Jurkat, Clone E6-1 (cell line): Measurements from ENCODE around the gene HHATL.

Experiments used
- DNase-seq: peaks from one replicate; pipeline ENCODE4 v3.0.0-alpha.2; 2011; ENCODE audit warnings: low read depth, low spot score
- H3K4me3 ChIP-seq: 2 replicates; pipeline ENCODE4 v1.5.1; 2011; ENCODE audit warnings: mild to moderate bottlenecking, low read length, control low read depth, moderate library complexity

Gene HHATL

GRCh38 chr3:42658771-42659390 is 43.7 kb downstream of the HHATL start:
- H3K4me3 ChIP-seq = no peak overlapping the region
- DNase-seq = no peak

- H3K4me3 ChIP-seq = no peak overlapping the region
- no peak for DNase-seq
These were observed 44.4 kb downstream of the HHATL start for GRCh38 chr3:42658091-42658770.

- H3K4me3 ChIP-seq = no peak overlapping the region
- no peak for DNase-seq
These were observed 44.9 kb downstream of the HHATL start for GRCh38 chr3:42657675-42658074.

- no peak for DNase-seq
- no peak overlapping the region for H3K4me3 ChIP-seq
These were observed 45.7 kb downstream of the HHATL start for GRCh38 chr3:42656680-42657610.

- H3K4me3 ChIP-seq = no peak overlapping the region
- no peak for DNase-seq
These were observed 46.5 kb downstream of the HHATL start for GRCh38 chr3:42655980-42656679.

- no peak for DNase-seq
- no peak overlapping the region for H3K4me3 ChIP-seq
These were observed 47.2 kb downstream of the HHATL start for GRCh38 chr3:42655331-42655888.

- DNase-seq = no peak
- H3K4me3 ChIP-seq = peak overlapping the region; percentile 37
These were observed 48.0 kb downstream of the HHATL start for GRCh38 chr3:42654331-42655201.

- peak within 1 kb of the TSS; percentile 37 for H3K4me3 ChIP-seq
These were observed 48.9 kb downstream of the HHATL start, which contains the start of gene ZBTB47 for GRCh38 chr3:42653560-42654330. TSS of gene ZBTB47 (plus strand) at chr3:42653697. CDS start at chr3:42658356, 4,659 bp downstream.

GRCh38 chr3:42653303-42653559 is 49.4 kb downstream of the HHATL start:
- no peak for DNase-seq
- no peak overlapping the region for H3K4me3 ChIP-seq

More at GRCh38 chr3:42653560-42654330, 48.9 kb downstream of the HHATL start, which contains the start of gene ZBTB47:
- DNase-seq = no peak

- no peak overlapping the region for H3K4me3 ChIP-seq
These were observed 49.8 kb downstream of the HHATL start for GRCh38 chr3:42652611-42653302.

GRCh38 chr3:42652251-42652610 is 50.4 kb downstream of the HHATL start:
- H3K4me3 ChIP-seq = no peak overlapping the region
- no peak for DNase-seq

More at GRCh38 chr3:42652611-42653302, 49.8 kb downstream of the HHATL start:
- no peak for DNase-seq

GRCh38 chr3:42651248-42652091 is 51.1 kb downstream of the HHATL start:
- H3K4me3 ChIP-seq = no peak overlapping the region
- no peak for DNase-seq

GRCh38 chr3:42649783-42650182 is 52.8 kb downstream of the HHATL start:
- H3K4me3 ChIP-seq = no peak overlapping the region
- DNase-seq = no peak

- H3K4me3 ChIP-seq = no peak overlapping the region
These were observed 53.6 kb downstream of the HHATL start for GRCh38 chr3:42649006-42649405.

GRCh38 chr3:42647821-42648459 is 54.7 kb downstream of the HHATL start:
- no peak overlapping the region for H3K4me3 ChIP-seq
- DNase-seq = no peak

More at GRCh38 chr3:42649006-42649405, 53.6 kb downstream of the HHATL start:
- DNase-seq = no peak
